K562 treated with DMSO at 1 percent for 12 hours (cell line): ENCODE data around the gene MRPS18A. TPM values are rescaled to one million over a fixed set of nuclear protein-coding genes. Genes with fewer than 3 reads are reported as not detected.

Experiments used
- total RNA-seq: library from RNA; unstranded; fragments of 300-600 nt; gene quantifications from 2 replicates; pipeline ENCODE4 v1.2.3, GENCODE V29; 2022; ENCODE audit not compliant: insufficient read depth

Gene MRPS18A
- 116 and 159 TPM in 2 replicates for total RNA-seq

DNA sequence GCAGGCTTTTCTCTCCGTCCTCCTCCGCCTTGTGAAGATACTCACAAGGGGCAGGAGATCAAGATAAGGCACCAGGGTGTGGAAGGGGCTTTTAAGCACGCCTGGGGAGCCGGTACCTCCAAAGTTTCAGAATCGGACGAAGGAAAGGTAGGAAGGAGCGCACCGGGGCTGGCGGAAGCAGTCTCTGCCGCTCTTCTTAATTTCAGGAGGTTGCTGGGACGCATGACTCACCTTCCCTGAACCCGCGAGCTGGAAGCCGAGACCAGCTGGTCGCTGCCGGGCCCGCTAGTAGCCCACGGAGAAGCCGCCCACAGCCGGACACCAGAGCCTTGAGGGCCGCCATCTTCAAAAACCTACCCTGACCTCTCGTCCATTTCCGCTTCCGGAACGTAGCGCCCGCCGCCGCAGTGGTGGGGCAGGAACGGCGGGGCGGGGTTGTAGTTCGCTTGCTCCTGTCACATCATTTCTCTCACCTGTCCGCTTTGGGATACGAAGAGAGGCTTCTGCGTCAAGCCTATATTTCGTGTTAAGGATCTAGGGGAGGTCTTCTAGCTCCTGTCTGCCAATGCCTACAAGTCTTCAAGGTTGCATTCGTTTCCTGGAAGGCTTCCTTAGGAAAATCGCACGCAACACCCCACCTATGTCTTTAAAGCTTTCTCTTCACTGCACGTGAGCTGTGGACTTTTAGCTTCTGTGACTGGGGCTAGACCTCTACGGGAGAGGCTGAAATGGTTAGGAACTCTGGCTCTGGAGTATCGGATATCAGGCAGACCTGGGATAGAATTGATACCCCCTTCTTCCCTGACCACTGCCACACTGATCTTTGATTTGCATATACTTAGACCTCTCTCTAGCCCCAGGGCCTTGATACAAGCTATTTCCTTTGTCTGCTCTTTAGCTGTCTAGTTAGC is at the start of gene MRPS18A:
MRPS18A (minus strand) TSS at position 355 of the 911 bp plus-strand sequence; CDS start at position 343, 12 bp downstream.

GRCh38 chr6:43644940-43645612 is 42.5 kb downstream of the MRPS18A start, which contains the start of gene RSPH9:
TSS of gene RSPH9 (plus strand) at chr6:43645036. CDS start at chr6:43645099, 63 bp downstream.

GRCh38 chr6:43635387-43636307 is 51.9 kb downstream of the MRPS18A start, which contains the start of gene MAD2L1BP:
TSS of gene MAD2L1BP (plus strand) at chr6:43635840. CDS start at chr6:43635876, 36 bp downstream.

GRCh38 chr6:43629104-43629504 is 58.5 kb downstream of the MRPS18A start, which contains the start of gene GTPBP2:
TSS of gene GTPBP2 (minus strand) at chr6:43629264. CDS start at chr6:43629162, 102 bp downstream.

Other genes with a start within 250 kb of the MRPS18A start
- 1.0 TPM in 2 replicates for gene DLK2, start 232.2 kb downstream of the MRPS18A start, total RNA-seq
- 32.2 and 46.2 TPM in 2 replicates for gene TJAP1, start 210.2 kb downstream of the MRPS18A start, total RNA-seq
- 0.30 and 0.40 TPM in 2 replicates for gene LRRC73, start 177.4 kb downstream of the MRPS18A start, total RNA-seq
- gene YIPF3, start 170.9 kb downstream of the MRPS18A start, total RNA-seq: 117 and 134 TPM in 2 replicates
- 40.3 and 70.5 TPM in 2 replicates for gene POLR1C, start 170.7 kb downstream of the MRPS18A start, total RNA-seq
- gene XPO5, start 111.8 kb downstream of the MRPS18A start, total RNA-seq: 26.6 and 76.6 TPM in 2 replicates
- gene POLH, start 111.6 kb downstream of the MRPS18A start, total RNA-seq: 13.2 and 40.2 TPM in 2 replicates
- 178 and 275 TPM in 2 replicates for gene GTPBP2, start 58.5 kb downstream of the MRPS18A start, total RNA-seq
- gene MAD2L1BP, start 52.0 kb downstream of the MRPS18A start, total RNA-seq: 70.4 and 73.4 TPM in 2 replicates
- gene RSPH9, start 42.8 kb downstream of the MRPS18A start, total RNA-seq: 0.51 and 0.81 TPM in 2 replicates
- gene VEGFA, start 82.4 kb upstream of the MRPS18A start, total RNA-seq: 71.2 and 196 TPM in 2 replicates